Measurements from ENCODE around the gene PIAS2.
"Not testable (repeated sequence)": the region's sequence is repeated elsewhere in the genome, so short reads cannot be mapped to it uniquely, and the experiment has no call there.

The PIAS2 gene

DNA sequence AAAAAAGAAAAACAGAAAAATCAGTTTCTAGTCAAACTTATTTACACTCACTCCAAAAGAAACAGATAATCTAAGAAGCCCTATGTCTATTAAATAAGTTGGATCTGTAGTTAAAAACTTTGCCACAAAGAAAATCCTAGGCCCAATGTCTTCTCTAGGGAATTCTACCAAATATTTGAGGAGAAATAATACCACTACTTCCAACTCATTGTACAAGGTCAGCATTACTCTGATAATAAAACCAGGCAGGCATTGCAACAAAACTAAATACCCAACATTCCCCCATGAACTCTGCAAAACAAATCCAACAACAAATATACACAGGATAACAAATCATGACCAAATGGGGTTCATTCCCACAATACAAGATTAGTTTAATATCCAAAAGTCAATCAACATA is 86.7 kb downstream of the PIAS2 start:
- no peak for DNase-seq

- DNase-seq, result no peak
Observed at GRCh38 chr18:46829947-46830346, 87.4 kb downstream of the PIAS2 start.

GRCh38 chr18:46829531-46829930 is 87.8 kb downstream of the PIAS2 start:
- DNase-seq, result no peak

GRCh38 chr18:46821856-46822711 is 95.2 kb downstream of the PIAS2 start:
- peak; percentile 11 for DNase-seq

DNA sequence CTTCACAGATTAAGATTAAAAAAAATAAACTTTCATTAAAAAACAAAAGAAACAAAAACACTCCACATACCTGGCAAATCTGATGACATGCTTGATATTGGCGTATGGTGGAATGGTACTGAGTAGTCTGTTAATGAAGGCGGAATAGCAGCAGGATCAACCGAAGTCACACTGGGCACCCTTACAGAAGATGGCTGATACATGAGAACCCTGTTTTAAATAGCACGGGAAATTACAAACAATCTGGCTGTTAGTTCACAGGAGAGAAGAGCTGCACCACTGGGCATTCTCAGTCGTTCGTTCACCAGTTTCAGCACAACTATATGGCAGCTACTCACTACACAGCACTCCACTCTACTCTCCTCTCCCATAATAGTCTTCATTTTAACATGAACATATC is 96.4 kb downstream of the PIAS2 start:
- DNase-seq, result no peak

DNA sequence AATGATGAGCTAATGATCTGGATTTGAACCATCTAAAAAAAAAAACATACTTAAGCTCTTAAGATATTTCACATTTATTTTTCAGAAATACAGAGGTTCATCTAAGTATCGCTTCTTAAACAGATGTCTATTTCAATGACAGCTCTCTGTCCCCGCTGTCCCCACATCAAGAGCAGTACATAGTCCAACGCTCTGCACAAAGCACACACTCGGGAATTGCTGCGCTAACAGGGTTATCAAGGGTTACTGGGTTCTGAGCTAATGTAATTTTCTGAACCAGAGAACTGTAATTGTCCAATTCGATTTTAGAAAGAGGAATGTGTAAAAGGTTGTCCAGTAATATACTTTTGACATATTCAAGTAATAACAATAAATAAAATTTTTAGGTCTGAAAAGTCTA is 101.6 kb downstream of the PIAS2 start:
- DNase-seq, result no peak

DNA sequence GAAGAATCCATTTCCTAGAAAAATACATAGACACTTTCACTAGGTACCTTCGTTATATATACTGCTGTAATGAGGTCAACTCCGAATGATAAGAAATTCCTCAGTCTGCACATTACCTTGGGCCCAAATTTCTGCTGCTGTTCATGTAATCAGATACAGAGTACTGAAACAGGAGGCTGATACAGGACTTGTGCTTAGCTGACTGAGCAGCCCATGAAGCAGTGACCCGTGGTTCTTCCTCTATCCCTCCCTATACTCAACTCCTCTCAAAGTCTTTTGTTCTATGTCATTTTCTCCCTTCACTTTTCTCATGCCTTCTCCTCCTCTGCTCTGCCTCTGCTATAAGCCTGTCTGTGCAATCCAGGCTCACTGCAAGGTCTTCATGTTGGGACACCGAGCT is 102.9 kb downstream of the PIAS2 start:
- DNase-seq, result no peak

- DNase-seq, result no peak
Observed at GRCh38 chr18:46812311-46812710, 105.0 kb downstream of the PIAS2 start.

DNA sequence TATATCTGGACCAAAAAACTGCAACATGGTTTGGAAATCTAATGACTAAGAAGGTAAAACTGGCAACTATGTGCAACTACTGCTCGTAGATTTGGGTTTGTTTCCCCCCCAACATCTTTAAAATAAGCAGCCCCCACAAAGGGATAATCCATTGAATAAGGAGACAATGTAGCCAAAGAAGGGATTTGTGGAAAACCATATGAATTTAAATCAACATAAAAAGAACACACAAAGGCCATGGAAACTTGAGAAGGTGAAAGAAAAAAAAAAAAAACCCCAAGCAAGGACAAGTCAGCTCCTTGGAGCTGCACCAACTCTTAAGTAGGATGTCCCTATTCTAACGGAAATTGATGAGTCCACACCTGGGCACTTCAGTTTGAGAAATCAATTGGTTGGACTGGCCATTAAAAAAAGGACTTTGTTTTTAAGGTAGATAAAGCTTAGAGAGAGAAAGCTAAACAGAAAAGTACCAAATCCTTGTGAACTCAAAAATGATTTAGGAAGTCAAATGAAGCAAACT is 106.8 kb downstream of the PIAS2 start:
- DNase-seq, result no peak

DNA sequence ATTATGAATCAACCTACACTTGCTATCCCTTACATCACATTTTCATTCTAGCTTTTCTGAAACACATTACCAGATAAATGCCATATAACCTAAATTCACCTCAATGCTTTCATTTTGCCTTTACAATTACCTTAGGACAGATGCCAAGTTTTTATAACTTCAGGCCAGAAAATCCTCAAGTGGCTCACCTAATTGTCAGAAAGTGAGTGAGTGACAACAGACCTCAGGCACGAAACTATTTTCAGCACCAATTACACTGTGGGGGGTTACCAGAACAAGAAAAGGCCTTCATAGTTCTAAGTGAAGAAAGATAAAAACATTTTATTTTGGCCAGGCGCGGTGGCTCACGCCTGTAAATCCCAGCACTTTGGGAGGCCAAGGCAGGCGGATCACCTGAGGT is 108.2 kb downstream of the PIAS2 start:
- no peak for DNase-seq

DNA sequence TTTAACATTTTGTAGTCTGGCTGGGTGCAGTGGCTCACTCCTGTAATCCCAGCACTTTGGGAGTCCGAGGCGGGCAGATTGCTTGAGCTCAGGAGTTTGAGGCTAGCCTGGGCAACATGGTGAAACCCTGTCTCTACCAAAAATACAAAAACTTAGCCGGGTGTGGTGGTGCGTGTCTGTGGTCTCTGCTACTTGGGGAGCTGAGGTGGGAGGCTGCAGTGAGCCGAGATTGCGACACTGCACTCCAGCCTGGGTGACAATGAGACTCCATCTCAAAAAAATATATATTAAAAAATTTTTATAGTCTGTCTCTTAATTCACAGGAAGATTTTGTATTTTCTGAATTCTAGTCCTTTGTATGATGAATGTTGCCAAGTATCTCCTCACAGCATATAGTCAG is 121.4 kb downstream of the PIAS2 start:
- not testable (repeated sequence) for DNase-seq

GRCh38 chr18:46794607-46795006 is 122.7 kb downstream of the PIAS2 start:
- no peak for DNase-seq

- DNase-seq, result peak; percentile 38
Observed at GRCh38 chr18:46793565-46793964, 123.7 kb downstream of the PIAS2 start.

DNA sequence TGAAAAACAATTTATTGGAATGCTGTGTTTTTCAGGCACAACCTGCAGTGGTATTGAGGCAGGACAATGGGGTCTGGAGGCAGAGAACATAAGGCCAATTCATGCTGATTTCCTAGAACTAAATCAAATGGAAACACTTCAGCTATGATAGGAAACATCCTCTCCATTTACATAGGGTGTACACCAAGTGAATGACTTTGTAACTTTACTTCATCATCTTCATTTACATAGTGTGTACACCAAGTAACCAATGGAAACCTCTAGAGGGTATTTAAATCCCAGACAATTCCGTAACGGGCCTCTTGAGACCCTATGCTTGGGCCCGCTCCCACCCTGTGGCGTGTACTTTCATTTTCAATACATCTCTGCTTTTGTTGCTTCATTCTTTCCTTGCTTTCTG is 128.2 kb downstream of the PIAS2 start:
- no peak for DNase-seq

- DNase-seq, result no peak
Observed at GRCh38 chr18:46787674-46788073, 129.6 kb downstream of the PIAS2 start.

- DNase-seq, result peak; percentile 30
Observed at GRCh38 chr18:46772357-46772756, 144.9 kb downstream of the PIAS2 start.

DNA sequence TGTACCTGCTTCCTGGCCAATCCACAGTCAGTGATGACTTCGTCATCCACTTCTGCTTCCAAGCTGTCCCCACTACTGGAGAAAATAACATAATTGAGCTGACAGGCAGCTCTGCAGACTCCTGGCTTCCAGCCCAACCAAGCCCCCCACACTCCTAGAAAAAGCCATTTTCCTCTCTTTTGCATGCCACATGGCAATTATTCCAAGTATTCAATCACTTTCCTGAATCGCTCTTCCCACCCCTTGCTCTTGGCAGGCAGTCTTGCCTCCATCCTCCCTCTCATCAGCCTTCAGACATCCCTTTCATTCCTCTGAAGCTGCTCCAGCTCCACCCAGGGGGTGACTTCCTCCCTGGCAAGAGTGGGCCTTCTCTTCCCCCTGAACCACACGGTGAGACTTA is 146.2 kb downstream of the PIAS2 start:
- no peak for DNase-seq

DNA sequence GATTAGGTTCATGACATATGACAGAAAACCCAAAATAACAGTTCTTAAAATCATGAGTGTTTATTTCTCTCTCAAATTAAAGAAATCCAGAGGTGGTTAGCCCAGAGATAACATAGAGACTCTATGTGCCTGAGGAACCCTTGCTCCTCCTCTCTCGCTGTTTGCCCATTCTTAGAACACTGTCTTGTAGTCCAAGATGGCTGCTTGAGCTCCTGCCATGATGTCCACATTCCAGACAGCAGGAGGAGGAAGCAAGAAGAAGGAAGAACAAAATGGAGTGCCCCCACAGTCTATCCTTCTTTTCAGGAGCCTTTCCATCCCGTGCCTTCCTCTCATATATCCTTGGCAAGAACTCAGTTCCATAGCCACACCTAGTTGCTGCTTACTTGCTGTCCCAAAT is 146.6 kb downstream of the PIAS2 start:
- DNase-seq, result no peak

GRCh38 chr18:46768166-46768921 is 149.0 kb downstream of the PIAS2 start:
- DNase-seq, result no peak

DNA sequence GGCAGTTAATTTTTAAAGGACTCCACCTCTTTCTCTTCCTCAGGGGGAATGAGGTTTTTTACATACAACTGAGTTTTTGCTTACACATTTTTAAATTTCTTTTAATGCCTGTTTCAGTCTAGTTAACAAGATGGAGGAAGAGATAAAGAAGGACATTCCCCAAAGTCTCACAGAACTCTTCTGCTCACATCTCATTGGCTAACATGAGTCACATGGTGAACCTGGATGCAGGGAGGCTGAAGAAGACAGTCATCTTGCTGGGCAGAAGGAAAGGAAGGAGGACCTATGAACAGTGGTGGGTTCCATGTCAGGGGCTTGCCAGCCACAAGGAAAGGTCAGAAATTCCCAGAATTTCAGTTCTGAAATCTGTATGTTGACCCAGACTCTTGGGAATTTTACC is 150.1 kb downstream of the PIAS2 start:
- DNase-seq, result peak; percentile 41

- no peak for DNase-seq
Observed at GRCh38 chr18:46764586-46764985, 152.7 kb downstream of the PIAS2 start.

DNA sequence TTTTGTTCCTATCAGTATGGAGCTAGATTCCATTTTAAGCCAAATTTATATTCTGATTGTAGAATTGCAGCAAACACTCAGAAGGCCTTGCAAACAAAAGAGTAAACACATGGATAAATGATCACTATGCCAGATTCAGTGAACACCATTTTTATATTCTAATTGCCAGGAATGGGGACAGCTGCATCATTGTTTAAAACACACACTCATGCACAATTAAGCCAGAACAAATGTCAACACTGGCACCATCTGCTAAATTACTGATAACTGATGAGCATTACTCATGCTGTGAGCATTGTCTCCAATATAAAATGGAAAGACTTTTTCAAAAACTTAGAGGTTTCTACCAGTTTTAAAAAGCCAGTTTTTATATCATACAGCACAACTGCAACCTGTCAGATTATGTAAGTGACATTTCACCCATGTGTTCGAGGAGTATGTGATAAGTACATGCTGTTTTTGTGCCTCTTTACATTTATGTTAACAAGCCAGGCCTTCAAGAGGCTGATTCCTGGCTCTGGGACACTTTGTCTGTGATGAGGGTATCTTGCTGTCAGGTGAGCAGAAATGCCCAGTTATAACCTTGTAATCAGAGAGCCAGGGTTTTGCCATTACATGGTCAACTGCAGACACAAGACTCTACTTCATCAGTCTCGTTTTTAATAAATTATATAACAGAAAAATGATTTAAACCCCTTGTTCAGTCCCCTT is 156.1 kb downstream of the PIAS2 start:
- no peak for DNase-seq

DNA sequence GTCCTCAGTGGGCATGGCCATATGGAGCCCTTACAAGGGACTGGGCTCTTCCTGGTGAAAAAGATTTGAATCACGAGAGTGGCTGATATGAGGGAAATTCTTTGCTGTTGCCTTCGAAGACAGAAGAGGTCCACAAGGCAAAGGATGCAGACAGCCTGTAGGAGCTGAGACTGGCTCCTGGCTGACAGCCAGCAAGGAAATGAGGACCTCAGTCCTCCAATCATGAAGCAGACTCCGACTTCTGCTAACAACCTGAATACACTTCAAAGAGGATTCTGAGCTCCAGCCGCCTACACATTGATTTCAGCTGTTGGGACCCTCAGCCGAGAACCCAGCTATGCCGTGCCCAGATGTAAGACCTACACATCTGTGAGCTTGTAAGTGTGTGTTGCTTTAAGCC is 157.4 kb downstream of the PIAS2 start:
- DNase-seq, result no peak

All from hematopoietic multipotent progenitor cell treated with erythropoietin and hydrocortisone succinate and interleukin-3 and kit ligand, for 6 days (in vitro differentiated cells).